Measurements from ENCODE around the gene PEAK1.

Gene PEAK1

GRCh38 chr15:77059786-77060361 is 360.0 kb downstream of the PEAK1 start:
- no peak for DNase-seq (ENCODE audit: low read depth)

GRCh38 chr15:77058468-77058867 is 361.4 kb downstream of the PEAK1 start:
- no peak for DNase-seq (ENCODE audit: low read depth)

DNA sequence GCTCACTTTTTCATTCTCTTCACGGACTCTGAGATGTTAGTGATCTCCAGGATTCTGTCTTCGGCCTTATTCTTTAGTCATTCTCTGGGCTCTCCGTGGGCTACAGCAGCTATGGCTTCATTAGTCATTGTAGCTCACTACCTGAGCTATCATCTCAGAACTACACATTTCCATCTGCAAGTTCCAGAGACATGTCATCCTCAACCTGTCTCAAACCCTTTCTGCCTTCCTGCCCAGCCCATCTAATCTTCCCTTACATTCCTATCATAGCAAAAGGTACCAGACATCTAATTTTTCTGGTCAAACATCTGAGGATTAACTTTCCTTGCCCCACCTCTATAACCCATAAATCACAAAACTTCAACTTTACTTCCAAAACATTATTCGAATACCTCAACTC is 362.2 kb downstream of the PEAK1 start:
- no peak for DNase-seq (ENCODE audit: low read depth)

DNA sequence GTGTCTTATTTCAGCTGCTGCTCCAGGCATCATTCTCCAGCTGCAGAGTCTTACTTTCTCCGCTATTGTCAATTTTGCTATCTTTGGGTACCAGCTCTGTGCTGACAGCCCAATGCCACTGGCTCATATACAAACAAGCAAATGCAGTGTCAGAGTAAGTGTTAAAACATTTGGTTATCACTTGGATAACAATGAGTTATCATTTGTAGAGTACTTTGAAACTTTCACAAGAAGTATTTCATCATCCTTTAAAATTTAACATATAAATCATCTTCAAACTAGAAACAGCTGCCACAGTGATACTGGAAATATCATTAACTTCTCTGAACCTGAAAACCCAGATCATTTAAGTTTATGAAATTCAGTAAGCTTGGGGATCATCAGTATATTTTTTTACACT is 362.8 kb downstream of the PEAK1 start:
- no peak for DNase-seq (ENCODE audit: low read depth)

DNA sequence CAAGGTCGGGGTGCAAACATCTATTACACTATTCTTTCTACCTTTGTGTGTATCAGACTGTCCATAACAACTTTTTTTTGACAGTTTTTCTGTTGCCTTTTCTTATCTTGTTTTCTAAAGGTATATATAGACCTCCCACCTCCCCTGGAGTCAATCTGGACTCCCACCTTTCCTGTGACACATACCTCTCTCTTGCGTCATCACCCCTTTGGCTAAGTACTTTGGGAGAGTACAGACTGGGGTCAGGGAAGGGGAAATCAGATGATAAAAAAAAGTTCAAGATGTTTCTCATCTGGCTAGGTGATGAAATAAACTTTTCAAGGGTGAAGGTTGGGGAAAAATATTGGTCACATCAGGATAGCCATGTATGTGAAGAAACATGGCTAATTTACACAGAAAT is 366.2 kb downstream of the PEAK1 start:
- no peak for DNase-seq (ENCODE audit: low read depth)

- DNase-seq (ENCODE audit: low read depth): no peak
Observed at GRCh38 chr15:77052556-77052955, 367.3 kb downstream of the PEAK1 start.
